Mammary microvascular endothelial cell (primary cell): ENCODE results near the gene TXNL1. TPM values are rescaled to one million over a fixed set of nuclear protein-coding genes. Genes with fewer than 3 reads are reported as not detected.

ENCODE experiments used
- total RNA-seq: library from RNA; depleted of rRNA; stranded (reverse); fragments of >200 nt; gene quantifications from 2 replicates; pipeline ENCODE4 v1.2.3, GENCODE V29; 2015

The TXNL1 gene
- 75.9 and 78.8 TPM in 2 replicates for total RNA-seq

DNA sequence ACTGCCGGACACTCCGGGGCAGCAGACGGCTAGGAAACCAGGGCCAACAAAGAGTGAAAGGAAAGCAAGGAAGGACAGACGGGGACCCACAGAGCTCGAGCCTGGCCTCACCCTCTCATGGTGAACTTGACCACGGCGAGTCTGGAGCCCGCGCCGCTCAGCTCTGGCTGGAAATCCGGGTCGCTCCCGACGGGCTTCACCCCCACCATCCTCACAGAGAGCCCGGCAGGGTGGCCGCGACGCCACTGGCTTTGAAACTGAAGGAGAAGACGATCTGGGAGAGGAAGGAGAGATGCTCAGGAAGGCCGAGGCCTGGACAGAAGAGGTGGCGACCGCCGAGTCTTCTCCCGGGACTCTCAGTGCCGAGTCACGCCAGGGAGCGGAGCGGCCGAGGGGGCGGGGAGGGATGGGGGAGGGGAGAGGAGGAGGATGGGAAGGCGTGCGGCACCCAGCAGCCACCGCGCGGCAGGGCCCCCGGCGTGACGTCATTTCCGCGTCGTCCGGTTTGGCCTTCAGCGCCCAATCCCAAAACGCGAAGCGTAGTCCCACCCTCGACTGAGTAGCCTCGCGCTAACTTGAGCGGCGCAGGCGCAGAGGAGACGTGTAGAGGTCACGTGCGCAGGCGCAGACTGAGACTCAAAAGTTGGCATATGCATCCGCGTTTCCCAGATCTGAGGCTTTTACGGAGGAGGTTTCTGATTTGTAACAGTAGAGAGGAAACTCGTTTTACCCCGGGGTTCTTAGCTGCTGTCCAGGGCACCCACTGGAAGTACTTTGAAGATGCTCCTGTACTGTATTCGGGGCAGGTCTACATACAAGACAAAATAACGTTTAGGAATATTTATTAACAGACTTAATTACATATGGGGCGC is at the start of gene TXNL1:
Gene TXNL1, minus strand, starts transcription at position 361 of the 872 bp plus-strand sequence. Its CDS starts 152 bp downstream, at position 209.

DNA sequence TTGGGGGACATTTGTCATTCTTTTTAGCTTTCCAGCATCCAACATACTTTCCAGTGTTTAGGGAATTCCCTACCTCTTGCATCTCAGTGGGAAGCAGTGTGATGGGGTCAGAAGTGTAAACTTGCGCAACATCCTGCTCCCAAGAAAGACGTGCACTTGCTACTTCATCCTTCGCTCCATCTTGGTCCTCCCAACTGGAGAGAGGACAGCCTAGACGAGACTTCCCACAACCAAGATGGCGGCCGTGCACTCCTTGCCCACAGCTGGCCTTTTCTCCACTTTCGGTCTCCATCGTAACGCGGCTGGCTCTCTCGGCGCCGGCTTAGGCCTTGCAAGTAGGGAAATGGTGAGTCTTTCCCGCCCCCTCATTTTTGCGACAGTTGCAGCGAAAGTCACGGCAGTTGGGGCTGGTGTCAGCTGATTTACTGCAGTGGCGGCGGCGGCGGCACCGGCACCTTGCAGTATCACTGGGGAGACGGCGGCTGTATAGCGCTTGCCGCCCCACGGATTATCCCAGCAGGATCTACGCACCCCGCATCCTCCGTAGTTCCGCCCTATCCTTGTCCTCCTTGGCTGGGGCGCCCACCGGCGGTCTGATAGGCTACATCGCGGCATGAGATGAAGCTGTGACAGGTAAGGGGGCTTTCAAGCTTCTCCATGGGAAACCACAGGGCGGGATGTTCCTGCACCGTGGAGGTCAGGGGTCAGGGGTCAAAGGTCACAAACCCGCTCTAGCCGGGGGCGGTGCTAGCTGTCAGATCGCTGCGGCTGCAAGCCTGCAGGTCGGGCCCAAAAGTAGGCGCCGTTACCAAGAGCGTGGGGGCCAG is 12.8 kb upstream of the TXNL1 start, which contains the start of gene WDR7:
Gene WDR7, plus strand, starts transcription at position 416 of the 827 bp plus-strand sequence. CDS start 21,157 bp downstream, outside the sequence.

Other genes starting within 250 kb of the TXNL1 start
- gene WDR7, start 12.8 kb upstream of the TXNL1 start, total RNA-seq = 10.9 and 11.9 TPM in 2 replicates